ENCODE measurements around the gene GPAT2.
"Not testable (repeated sequence)": the region's sequence is repeated elsewhere in the genome, so short reads cannot be mapped to it uniquely, and the experiment has no call there.

- TF ChIP-seq, protein P1, sequence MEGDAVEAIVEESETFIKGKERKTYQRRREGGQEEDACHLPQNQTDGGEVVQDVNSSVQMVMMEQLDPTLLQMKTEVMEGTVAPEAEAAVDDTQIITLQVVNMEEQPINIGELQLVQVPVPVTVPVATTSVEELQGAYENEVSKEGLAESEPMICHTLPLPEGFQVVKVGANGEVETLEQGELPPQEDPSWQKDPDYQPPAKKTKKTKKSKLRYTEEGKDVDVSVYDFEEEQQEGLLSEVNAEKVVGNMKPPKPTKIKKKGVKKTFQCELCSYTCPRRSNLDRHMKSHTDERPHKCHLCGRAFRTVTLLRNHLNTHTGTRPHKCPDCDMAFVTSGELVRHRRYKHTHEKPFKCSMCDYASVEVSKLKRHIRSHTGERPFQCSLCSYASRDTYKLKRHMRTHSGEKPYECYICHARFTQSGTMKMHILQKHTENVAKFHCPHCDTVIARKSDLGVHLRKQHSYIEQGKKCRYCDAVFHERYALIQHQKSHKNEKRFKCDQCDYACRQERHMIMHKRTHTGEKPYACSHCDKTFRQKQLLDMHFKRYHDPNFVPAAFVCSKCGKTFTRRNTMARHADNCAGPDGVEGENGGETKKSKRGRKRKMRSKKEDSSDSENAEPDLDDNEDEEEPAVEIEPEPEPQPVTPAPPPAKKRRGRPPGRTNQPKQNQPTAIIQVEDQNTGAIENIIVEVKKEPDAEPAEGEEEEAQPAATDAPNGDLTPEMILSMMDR (conservative IDR thresholded peaks at IDR 0.05; ENCODE audit: low read length) = not testable (repeated sequence)
- TF ChIP-seq EZH2phosphoT487 (IDR thresholded peaks at IDR 0.05; ENCODE audit: borderline replicate concordance) = not testable (repeated sequence)
Observed at GRCh38 chr2:95991351-95992094, 43.2 kb downstream of the GPAT2 start, which contains the start of gene ANKRD36C.
